HuH-7.5 (cell line): ENCODE results near the gene TUBB3.
"Not testable (repeated sequence)": the region's sequence is repeated elsewhere in the genome, so short reads cannot be mapped to it uniquely, and the experiment has no call there.

Experiments
- DNase-seq: peaks from one replicate; pipeline ENCODE4 v3.0.0; 2011; ENCODE audit warnings: low spot score

TUBB3 gene

DNA sequence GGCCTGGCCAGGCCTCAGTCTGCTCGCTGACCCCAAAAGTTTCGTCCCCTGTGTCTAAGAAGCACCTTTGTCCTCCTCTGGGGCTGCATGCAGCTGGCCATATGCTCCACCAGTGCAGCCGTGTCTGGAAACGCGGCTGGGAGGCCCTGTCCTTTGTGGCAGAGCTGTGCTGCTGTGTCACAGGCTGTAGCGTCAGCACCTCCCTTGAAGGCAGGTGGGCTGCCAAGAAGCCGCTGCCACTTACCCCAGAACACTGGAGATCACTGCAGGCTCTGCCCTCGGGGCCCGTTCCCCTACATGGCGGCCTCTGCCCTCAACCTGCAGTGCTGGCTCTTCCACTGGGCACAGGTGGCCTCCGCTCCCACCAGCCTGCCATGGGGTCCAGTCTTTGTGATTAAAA lies 20.2 kb upstream of the TUBB3 start:
- DNase-seq, result no peak

DNA sequence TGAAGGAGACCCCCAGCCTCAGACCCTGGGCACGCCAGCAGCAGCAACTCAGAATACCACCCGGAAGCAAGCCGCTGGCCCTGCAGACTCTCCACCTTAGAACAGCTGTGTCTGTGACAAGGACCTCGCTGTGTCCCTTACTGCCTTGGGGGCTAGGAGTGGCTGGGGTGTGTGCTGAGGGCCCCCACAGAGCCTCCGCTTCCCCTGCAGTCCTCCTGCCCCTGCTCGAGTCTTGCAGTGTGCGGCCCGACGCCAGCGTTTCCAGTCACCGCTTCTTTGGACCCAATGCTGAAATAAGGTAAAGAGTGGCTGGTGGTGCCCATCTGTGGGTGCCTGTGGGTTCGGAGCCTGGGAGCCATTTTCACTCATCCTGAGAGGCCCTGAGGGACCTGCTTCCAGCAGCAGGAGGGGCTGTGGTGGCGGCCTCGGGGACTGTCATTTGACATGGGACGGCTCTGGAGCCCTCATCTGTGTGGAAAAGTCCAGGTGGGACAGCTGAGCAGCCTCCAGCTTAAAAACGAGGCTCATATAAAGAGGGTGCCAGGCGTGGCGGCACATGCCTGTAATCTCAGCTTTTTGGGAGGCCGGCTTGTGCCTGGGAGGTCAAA lies 19.1 kb upstream of the TUBB3 start:
- DNase-seq, result no peak

DNA sequence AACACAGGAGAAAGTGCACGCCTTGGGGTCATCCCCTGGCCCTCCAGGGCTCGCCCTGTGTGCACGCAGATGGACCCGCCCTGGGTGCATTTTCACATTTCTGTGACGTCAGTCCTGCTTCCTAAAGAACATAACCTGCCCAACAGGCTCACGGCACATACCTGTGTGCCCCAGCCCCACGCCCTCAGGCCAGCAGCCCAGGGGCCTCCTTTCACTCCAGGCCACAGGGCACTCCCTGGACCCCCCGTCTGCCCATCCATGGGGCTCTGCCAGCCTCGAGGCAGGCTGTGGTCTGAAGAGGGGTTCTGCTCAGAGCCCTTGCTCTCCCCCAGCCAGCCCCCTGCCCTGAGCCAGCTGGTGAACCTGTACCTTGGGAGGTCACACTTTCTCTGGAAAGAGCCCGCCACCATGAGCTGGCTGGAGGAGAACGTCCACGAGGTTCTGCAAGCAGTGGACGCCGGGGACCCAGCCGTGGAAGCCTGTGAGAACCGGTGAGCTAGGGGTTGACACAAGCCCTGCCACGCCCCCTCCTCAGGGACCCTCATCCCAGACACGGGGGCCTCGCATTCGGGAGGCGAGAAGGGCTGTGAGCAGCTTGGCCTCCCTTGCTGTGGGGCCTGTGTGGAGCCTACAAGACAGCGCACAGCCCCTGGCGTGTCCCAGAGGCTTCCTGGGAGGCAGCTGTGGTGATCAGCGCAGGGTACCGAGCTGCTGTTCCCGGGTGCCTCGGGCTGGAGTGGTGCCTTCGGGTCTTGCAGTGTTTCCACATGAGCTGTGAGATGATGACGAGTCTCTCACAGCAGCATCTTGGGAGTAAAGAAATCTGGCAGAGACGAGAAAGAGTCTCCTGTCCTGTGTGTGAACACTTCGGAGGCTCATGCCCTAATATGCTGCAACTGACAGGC lies 18.3 kb upstream of the TUBB3 start:
- no peak for DNase-seq

DNA sequence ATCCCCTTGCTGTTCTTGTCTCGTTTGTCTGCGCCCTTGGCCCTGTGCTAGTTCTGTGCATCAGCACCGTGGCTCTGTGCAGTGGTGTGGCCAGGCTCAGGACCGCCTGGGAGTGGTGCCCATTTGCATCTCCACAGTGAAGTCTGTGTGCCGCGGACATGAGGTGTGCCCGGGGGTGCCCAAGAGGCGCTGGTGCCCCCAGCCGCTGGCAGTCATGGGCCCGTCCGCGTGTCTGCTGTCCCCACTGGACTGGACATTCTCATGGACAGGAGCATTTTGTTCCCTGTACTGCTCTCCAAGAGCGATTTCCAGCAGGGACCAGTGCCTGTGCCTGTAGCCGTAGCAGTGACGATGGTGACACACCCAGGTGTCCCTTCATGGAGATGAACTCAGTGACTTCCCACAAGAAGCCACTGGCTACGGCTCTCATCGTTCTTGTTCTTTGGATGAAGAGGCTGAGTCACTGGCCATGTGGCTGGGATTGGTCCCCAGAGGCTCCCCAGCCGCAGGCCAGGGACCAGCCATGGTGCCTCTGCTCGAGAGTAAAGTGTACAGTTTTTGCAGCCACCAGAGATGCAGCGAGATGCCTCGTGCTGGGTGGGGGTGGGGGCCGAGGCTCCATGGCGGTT lies 17.5 kb upstream of the TUBB3 start:
- DNase-seq, result no peak

DNA sequence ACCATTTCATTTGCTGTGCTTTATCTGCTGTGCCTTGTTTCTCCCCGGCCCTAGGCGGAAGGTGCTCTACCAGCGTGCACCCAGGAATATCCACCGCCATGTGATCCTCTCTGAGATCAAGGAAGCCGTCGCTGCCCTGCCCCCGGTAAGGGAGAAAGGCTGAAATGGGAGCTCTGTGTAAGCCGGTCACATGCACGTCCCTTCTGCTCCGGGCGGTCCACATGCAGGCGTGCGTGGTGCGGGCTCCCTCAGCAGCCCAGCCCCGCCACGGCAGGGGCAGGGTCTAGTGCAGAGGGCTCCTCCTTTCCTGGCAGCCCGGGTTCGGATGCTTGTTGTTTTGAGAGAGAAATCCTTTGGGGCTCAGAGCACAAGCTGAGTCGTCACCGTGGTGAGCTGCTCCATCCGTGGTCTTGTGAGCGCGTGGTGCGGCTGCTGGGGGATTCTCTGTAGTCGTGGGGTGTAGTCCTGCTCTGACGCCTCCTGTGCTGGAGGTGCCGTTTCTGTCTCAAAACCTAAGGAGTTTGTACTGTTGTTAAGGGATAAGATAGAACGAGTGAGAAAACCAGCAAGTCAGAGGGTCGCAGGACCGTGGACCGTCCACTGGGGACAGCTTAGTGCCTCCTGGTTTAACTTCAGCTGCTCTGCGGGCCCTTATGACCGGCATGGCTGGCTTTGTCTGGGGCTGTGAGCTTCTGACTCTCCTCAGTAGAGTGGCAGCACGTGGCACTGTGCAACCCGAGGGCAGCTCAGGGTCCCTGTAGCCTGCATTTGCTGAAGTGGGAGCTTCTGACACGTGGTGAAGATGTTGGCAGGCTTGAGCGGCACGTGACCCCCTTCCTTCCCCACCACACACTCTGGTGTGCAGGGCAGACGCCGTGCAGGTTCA lies 16.8 kb upstream of the TUBB3 start:
- no peak for DNase-seq

DNA sequence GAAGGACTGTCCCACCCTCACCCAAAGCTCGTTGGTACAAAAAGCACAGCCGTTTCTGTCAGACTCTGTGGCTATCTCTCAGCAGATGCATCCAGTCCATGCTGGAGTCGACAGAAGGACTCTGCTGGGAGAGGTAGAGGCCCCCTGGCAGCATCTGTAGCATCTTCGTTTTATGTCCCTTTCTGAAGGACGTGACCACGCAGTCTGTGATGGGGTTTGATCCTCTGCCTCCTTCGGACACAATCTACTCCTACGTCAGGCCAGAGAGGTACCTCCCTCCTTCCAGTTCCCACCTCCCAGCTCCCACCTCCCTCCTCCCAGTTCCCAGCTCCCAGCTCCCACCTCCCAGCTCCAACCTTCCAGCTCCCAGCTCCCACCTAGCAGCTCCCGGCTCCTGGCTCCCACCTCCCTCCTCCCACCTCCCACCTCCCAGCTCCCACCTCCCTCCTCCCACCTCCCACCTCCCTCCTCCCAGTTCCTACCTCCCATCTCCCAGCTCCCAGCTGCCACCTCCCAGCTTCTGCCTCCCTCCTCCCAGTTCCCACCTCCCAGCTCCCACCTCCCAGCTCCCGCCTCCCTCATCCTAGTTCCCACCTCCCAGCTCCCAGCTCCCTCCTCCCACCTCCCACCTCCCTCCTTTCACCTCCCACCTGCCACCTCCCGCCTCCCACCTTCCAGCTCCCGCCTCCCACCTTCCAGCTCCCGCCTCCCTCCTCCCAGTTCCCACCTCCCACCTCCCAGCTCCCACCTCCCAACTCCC lies 15.9 kb upstream of the TUBB3 start:
- DNase-seq, result no peak

DNA sequence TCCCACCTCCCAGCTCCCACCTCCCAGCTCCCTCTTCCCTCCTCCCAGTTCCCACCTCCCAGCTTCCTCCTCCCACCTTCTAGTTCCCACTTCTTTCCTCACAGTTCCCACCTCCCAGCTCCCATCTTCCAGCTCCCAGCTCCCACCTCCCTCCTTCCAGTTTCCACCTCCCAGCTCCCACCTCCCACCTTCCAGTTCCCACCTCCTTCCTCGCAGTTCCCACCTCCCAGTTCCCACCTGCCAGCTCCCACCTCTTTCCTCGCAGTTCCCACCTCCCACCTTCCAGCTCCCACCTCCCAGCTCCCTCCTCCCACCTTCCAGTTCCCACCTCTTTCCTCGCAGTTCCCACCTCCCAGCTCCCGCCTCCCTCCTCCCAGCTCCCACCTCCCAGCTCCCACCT lies 14.9 kb upstream of the TUBB3 start:
- DNase-seq, result no peak

DNA sequence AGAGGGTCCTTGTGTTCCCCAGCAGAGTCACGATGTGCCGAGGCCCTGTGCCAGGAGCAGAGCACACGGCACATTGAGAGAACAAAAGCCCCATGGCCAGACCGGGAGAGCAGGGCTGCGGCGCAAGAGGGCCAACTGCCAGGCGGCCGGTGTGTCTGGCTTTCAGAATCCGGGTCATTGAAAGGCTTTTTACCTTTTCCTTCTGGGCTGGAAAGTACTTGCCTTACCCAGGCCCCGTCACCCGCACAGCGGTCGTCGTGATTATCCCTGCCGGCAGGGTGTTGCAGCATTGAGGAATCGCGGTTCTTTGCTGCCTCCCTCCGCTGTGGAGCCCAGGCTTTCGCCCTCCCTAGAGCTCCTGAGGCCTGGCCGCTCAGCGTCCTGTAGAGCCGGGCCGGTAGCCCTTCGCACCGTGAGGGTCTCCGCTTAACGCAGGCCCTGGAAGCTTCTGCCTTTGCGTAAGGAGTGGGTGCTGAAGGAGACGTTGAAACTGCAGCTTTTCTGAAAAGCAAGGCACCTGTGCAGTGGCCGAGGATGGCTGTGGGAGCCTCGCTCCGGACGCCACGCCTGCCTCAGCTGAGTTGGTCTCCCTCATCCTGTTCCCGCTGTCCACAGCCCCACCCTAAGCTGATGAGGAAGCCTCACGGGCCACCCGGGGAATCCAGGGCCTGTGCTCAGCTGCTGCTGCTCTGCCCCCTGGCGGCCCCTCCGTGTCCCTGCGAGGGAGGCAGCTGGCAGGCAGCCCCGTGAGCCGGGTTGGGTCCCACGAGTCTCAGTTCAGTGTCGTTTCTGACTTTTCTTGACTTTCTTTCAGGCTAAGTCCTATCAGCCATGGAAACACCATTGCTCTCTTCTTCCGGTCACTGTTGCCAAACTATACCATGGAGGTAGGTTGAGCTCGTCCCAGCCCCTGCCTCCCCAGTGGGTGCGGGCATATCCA lies 13.1 kb upstream of the TUBB3 start:
- peak; percentile 98 for DNase-seq

DNA sequence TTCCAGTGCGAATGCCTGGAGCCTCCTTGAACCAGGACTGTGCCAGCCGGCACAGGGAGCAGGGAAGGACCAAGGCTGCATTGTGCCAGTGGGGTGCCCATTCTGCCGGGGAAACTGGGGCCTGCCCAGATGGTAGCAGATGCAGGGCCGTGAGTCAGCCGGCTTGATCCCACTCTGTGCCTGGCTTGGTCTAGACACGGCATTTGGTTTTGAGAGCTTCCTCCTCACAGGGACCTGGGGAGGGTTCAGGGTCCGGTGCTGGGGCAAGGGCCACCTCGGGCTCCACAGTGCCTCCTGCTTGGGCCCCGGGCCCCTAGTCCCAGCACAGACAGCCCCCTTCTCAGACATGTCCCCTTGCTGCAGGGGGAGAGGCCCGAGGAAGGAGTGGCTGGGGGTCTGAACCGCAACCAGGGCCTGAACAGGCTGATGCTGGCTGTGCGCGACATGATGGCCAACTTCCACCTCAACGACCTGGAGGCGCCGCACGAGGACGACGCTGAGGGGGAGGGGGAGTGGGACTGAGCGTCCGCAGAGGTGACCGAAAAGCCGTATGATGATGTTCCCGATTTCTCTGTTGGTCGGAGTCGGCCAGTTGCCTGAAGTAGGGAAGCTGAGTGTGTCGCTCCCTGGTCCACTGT lies 12.3 kb upstream of the TUBB3 start:
- no peak for DNase-seq

DNA sequence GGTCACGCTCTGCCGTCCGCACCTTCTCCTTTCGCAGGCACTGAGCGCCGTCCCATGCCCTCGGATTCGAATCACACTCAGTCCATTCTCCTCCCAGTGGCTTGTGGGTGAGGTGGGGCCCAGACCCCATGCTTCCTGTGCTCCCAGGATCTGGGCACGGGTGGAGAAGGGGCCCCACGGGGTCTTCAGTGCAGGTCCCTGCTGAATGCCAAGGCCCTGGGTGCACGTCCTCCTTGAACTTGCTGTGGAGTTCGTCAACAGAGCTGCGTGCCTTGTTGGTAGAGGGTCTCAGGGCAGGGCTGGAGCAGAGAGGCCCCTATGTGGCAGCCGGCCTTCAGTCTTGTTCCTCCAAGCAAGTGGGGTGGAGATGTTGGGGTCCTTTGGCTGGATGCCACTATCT lies 11.8 kb upstream of the TUBB3 start:
- DNase-seq, result no peak

DNA sequence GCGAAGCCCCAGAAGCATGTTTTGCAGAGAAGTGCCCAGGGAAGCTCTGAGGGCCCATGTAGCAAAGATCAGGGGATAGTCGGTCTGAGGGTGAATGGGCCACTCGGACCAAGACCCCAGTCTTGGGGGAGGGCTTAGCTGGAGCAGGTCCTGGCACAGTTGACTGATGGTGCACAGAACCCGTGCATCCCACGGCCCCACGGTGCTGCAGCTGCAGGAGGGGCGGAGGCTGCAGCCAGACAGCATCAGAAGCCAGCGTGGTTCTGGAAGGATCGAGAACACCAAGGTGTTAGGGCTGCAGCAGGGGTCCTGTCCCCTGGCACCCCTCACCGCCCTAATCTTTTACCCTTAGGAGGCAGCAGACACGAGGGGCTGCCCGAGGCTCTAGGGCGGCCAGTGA lies 11.0 kb upstream of the TUBB3 start:
- DNase-seq, result no peak

DNA sequence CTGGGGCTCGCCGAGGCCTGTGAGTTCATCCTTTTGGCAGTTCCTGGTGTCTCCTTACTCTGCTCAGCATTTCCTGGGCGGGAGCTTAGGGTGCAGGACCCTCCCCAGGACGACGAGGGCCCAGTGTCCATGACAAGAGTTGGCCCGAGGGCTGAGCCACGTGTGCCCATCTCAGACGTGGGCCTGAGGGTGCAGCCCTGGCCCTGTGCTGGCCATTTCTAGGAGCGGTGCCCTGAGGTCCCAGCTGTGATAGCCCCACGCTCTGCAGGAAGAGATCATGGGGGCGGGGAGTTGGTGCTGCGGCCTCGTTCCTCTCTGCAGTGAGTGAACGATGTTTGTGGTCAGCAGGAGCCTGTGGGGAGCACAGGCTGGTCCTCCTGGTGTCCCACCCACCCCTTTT lies 10.5 kb upstream of the TUBB3 start:
- DNase-seq, result no peak

DNA sequence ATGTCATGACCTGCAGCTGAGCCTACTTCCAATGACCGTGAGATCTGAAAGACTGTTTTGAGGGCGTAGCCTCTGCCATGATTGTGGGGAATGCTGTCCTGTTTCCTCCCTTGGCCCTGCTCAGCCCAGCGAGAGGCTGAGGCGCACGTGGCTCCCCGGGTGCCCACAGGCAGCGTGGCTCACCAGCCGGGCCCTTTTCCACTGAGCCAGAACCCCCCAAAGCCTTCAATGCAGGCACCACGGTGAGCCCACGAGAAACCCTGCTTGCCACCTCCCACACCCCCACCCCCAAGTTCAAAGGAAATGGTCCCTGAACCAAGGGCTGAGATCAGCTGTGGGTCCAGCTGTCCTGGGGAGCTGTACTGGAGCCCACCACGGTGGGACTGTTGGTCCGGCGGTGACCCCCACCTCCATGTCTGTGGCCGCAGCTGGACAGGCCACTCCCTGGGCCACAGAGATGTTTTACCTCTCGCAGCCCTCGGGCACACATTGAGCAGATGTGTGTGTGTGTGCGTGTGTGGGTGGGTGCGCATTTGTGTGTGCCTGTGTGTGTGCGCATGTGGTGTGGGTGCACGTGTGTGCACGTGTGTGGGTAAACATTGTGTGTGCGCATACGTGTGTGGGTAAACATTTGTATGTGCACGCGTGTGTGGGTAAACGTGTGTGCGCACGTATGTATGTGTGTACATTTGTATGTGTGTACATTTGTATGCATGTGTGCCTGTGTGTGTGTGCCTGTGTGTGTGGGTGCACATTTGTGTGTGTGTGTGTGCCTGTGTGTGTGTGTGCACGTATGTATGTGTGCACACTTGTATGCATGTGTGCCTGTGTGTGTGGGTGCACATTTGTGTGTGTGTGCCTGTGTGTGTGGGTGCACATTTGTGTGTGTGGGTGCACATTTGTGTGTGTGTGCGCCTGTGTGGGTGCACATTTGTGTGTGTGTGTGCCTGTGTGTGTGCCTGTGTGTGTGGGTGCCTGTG lies 9.4 kb upstream of the TUBB3 start:
- DNase-seq, result no peak

DNA sequence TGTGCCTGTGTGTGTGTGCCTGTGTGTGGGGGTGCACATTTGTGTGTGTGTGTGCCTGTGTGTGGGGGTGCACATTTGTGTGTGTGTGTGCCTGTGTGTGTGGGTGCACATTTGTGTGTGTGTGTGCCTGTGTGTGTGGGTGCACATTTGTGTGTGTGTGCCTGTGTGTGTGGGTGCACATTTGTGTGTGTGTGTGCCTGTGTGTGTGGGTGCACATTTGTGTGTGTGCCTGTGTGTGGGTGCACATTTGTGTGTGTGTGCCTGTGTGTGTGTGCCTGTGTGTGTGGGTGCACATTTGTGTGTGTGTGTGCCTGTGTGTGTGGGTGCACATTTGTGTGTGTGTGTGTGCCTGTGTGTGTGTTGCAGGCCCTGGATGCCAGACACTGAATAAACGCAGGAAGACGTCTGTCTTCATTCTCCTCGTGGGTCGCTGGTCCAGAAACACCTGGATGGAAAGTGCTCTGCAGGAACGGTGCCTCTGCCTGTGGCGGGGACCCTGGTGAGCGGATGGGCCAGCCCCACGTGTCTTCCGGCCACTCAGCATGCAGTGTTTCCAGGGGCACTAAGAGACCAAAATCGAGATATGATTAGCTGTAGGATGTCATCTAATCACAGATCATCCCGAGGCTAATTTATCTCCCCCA lies 8.4 kb upstream of the TUBB3 start:
- not testable (repeated sequence) for DNase-seq

DNA sequence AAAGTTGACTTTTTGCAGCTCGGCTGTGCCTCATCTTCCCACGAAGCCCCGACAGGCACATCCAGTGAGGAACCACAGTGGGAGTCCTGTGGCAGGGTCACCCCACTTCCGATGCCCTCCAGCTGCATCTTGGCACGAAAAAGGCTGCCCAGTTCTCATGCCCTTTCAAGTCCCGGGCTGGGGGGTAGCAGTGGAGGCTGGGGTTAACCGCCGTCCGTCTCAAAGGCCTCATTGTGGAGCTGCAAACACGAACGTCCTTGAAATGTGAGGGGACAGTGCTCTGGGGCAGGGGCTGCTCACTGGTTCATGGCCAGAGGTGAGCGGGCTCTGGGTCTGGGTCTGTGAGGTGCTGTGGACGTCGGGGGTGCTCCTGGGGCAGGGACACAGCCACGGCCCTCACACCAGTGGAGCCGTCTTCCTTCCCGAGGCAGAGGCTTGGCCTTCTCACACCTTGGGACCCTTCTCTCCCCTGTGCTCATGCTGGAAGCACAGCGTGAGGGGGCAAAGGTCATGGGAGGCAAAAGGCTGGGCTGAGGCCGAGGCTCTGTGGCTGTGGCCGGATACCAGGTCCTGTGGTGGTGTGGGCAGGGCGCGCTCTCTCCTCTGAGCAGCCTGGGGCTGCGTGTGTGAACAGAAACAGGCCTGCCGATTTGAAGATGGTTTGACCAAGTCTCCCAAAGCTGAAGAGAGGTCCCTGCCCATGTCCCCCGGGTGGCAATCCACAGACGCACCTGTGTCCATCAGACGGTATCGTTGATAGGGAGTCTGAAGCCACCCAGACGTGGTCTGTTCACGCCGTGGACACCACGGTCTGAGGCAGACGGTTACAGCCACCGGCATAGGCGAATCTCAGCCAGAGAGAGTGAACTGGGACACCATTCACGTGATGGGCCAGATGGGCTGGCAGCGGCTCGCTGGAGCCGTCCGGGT lies 7.6 kb upstream of the TUBB3 start:
- DNase-seq, result no peak

DNA sequence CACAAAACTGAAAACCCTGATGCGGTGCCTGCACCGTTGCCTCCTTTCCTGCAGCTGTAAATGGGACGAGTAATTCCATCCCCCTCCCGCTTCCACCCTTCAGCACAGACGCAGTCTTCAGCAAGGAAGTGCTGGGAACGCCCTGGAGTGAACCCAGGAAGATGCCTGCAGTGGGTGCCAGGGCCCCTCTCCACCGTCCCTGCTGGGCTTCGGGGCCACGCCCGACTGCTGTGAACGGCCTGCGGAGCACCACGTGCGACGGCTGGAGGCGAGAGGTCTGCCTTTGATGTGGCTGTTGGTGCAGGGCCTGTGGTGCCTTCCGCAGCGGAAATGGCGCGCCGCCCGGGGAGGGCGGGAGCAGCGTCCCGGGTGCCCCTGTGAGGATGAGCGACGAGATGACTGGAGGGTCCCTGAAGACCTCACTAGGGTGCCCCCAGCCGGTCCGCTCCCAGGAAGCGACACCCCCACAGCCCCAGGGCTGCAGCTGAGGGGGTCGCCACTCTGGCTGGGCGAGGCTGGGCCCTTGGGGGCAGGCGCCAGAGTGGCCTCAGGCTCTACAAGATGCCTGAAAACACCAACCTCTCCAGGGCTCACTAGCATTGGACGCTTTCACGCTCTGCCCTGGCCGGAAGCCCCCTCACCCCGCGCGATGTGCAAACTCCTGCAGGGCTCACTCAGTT lies 5.2 kb upstream of the TUBB3 start:
- peak; percentile 93 for DNase-seq
